Measurements from ENCODE around the gene ATP5MG.

Gene ATP5MG

DNA sequence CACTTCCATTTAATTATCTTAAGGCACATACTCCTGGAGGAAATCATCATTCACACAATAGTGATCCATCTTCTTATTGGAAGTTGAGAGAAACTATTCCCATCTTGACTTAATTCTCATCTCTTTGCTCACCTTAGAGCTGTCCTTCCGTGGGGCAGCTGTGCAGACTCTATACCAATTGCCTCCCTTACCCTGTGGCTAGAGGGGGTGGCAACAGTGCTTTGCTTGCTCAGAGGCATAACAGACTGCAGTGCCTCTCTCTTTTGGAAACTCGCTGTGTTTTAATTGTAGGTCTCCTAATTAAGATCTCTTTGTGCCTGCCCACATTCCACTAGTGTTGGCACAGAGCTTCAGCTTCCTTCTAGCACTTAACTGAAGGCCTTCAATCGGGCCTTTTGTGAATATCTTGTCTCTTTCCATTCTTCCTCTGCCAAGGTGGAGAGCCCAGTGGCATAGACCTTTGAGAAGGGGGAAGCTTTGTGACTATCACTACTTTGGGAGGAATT, 40.4 kb downstream of the ATP5MG start:
- no peak for DNase-seq (ENCODE audit: low read depth in 1 of 2, low spot score in 1 of 2)

DNA sequence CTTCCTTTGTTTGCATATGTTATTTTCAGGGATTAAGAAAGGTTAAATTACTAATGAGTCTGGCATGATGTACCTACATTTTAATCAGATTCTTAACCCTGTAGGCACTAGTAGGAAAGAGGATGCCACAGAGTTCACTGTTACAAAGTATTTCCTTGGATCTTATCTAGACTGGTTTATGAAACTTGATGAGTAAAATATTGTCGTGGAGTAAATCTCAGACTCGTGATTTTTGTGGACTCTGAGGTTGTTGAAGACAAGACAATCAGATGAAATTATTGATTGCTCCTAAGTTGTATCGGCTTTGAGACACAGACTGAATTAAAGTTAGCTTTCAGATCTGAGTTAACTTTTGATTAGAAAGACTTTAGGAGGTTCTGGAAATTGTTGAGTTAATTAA, 40.9 kb downstream of the ATP5MG start:
- no peak for DNase-seq (ENCODE audit: low read depth in 1 of 2, low spot score in 1 of 2)

DNA sequence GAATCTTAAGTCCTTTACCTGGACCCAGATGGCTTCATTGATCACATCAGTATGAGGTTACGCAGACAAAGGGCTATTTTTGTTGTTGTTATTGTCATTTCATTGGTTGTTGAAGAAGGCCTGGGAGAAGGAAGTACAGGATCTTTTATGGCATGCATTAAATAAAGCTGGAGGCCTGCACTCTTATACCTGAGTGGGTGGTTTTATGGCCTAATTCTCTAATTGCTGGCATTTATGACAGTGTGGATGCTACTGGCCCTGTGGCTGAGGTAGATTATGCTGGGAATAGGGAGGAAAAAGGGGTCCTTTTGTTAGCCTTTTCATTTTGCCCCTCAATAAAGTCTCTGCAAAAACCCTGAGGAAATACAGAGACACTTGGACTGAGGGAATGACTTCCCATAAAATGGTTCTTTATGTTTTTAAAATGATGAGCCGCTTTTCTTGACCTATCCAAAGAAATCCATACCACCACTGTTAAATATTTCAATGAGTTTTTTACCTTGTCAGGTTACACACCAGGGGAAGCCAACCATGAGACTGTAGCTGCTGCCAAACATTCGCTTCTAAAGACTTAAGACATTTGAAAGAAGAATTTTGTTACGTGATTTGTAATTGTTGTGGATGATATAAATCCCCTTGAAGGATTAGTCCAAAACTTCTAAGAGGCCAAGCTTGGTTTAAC, 41.6 kb downstream of the ATP5MG start:
- no peak for DNase-seq (ENCODE audit: low read depth in 1 of 2, low spot score in 1 of 2)

DNA sequence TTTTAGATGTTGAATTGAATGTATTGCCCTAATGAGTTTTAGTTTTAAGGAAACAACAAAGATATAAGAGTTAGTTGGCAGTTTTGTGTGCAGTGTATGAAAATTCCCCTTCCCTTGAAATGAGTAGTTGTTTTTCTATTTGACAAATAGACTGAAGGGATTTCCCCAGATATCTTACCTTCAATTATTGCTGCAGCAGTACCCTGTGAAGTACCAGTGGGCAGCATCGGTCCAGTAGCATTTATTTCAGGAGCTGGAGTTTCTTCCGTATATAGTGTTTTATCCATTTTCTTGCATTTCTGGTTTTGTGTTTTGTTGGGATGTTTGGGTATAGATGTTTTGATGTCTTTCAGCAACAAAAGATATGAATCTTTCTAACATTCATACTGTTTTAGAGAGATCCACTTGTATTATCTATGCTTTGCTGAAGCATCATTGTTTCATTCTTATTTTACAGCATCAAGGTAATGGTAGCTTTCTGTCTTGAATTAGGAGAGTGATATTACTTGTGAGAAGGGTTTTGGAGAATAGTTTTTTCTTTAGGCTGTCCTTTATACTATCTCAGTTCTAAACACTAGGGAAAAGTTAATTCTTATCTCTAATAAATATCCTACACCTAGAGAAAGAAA, 42.3 kb downstream of the ATP5MG start:
- DNase-seq (ENCODE audit: low read depth in 1 of 2, low spot score in 1 of 2): no peak

DNA sequence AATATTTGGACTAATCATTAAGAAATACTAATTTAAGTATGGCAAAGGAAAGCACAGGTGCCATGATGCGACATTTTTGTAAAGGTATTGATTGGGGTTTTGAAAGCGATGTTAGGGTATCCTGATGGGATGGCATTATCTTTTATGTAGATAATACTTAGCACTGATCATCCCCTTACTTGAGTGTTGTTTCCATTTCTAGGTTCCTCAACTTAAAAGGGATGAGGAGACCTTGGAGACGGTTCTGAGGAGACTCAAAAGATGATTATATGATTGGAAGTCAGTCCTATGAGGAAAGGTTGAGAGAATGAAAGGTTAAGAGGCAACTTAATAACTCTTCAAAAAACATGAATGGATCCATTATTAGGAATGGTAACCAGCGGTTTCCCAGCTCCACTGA, 46.0 kb downstream of the ATP5MG start:
- no peak for DNase-seq (ENCODE audit: low read depth in 1 of 2, low spot score in 1 of 2)

DNA sequence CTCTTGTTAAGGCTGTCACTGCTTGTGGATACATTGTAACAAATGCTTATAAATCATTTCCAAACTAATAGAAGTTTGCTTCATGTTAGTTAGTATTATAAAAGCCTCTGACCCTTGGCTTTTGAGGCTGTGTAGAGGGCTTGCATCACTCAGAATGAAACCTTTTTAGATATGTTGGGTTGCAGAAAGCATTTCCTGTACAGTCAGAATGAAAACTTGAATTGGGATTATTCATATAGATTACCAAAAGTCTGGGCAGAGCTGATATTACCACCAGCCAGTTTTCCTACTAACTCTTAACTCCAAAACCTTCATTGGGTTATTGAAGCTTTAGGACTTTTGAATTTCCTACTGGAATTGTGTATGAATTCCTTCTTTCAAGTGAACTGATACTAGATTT, 46.9 kb downstream of the ATP5MG start:
- DNase-seq (ENCODE audit: low read depth in 1 of 2, low spot score in 1 of 2): no peak

DNA sequence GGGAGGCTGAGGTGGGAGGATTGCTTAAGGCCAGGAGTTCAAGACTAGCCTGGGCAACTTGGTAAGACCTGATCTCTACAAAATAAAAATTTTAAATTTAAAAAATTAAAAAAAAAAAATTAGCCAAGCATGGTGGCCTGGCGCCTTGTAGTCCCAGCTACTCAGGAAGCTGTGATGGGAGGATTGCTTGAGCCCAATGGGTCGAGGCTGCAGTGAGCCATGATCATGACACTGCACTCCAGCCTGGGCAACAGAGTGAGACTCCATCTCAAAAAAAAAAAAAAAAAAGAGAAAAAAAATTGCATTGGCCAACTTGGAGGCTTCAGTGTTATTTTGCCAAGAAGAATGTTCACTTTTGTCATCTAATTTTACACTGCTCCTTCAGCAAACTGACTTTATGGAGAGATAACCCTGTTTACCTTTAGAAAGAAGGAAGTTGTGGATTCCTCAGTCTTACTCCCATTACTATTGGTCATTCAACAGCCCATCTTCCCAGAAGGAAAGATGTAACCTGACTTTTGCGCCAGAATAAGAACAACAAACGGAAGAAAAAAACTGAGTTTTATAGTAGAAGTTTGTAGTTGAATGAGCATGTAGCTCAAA, 48.0 kb downstream of the ATP5MG start:
- DNase-seq (ENCODE audit: low read depth in 1 of 2, low spot score in 1 of 2): no peak

DNA sequence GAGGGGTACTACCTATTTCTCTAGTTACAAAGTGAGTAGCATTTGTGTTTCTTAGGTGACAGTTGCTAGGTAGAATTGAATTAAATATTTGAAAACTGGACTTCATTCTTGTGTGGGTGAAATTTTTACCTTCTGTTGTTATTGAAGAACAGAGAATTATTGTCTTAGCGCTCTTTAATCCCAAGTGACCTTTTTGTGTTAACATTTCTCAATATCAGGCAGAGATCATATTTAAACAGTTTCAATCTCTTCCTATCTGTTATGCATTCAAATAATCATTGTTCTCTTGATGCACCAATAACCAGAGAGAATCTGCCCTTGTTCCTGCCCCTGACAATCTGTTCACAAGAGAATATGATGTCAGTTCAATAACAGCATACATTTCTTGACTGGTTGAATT, 49.0 kb downstream of the ATP5MG start:
- no peak for DNase-seq (ENCODE audit: low read depth in 1 of 2, low spot score in 1 of 2)

Measured in activated T-helper 1 cell treated with anti-CD3 and anti-CD28 coated beads, Interleukin-2, amount 50 U/mL, for 16 hours (primary cell).